ENCODE results near the gene GNB4.

- no peak for TF ChIP-seq EZH2 (IDR thresholded peaks at IDR 0.05; ENCODE audit: borderline replicate concordance)
- TF ChIP-seq CTCF (IDR thresholded peaks at IDR 0.05; ENCODE audit: poor library complexity) = no peak
Measured at GRCh38 chr3:179463319-179463718, 12.0 kb upstream of the GNB4 start.

Measured in hepatocyte (in vitro differentiated cells).